ENCODE results near the gene PIKFYVE. TPM values are rescaled to one million over a fixed set of nuclear protein-coding genes. Genes with fewer than 3 reads are reported as not detected.

The PIKFYVE gene
- total RNA-seq, 4 donors from 2014 or later = 35.2 to 51.3 (median 41.7) TPM

GRCh38 chr2:208329485-208329884, 63.4 kb downstream of the PIKFYVE start:
- TF ChIP-seq POLR2A (IDR thresholded peaks at IDR 0.05) (no peak), CTCF (IDR thresholded peaks at IDR 0.05) (no peak)
- Histone ChIP-seq H3K27me3 (no peaks in the 10 kb centered on the region), H3K4me1 (no peaks in the 10 kb centered on the region), H3K36me3 (peaks cover 43 to 67% of the 10 kb centered on the region in 2 donors), H3K9me3 (no peaks in the 10 kb centered on the region), H3K4me3 (replicated peaks in 1 of 3) (no peak overlapping the region), H3K27ac (no peak overlapping the region)
- DNase-seq = no peak
- intact Hi-C loops (cut with DNase I) = no loop called here

- no peak overlapping the region for H3K27ac ChIP-seq
- no peaks in the 10 kb centered on the region for H3K27me3 ChIP-seq
- H3K9me3 ChIP-seq = no peaks in the 10 kb centered on the region
- H3K4me3 ChIP-seq (replicated peaks in 1 of 3) = no peak overlapping the region
- H3K36me3 ChIP-seq = peaks cover 34 to 59% of the 10 kb centered on the region in 2 donors
- no peak for DNase-seq
- no peak for TF ChIP-seq POLR2A (IDR thresholded peaks at IDR 0.05)
- TF ChIP-seq CTCF (IDR thresholded peaks at IDR 0.05) = no peak
- no peaks in the 10 kb centered on the region for H3K4me1 ChIP-seq
- intact Hi-C loops (cut with DNase I) = no loop called here
These were observed 68.2 kb downstream of the PIKFYVE start for GRCh38 chr2:208334230-208334629.

GRCh38 chr2:208346756-208347155, 80.7 kb downstream of the PIKFYVE start:
- peaks cover 16 to 31% of the 10 kb centered on the region in 2 donors for H3K36me3 ChIP-seq
- WGBS, 2 donors = 90 to 92% methylated on average over 4 of the region's 4 CpGs
- TF ChIP-seq POLR2A (IDR thresholded peaks at IDR 0.05) = no peak
- no peak for TF ChIP-seq CTCF (IDR thresholded peaks at IDR 0.05)
- no peaks in the 10 kb centered on the region for H3K9me3 ChIP-seq
- no peaks in the 10 kb centered on the region for H3K27me3 ChIP-seq
- H3K27ac ChIP-seq = no peak overlapping the region
- DNase-seq = no peak
- no peak overlapping the region for H3K4me3 ChIP-seq (replicated peaks in 1 of 3)
- intact Hi-C loops (cut with DNase I) = no loop called here
- H3K4me1 ChIP-seq = no peaks in the 10 kb centered on the region

GRCh38 chr2:208350610-208351009, 84.6 kb downstream of the PIKFYVE start:
- no peak overlapping the region for H3K27ac ChIP-seq
- WGBS, 2 donors = 93 to 96% methylated on average over 7 of the region's 7 CpGs
- H3K9me3 ChIP-seq = no peaks in the 10 kb centered on the region
- intact Hi-C loops (cut with DNase I) = no loop called here
- H3K4me3 ChIP-seq (replicated peaks in 1 of 3) = no peak overlapping the region
- TF ChIP-seq CTCF (IDR thresholded peaks at IDR 0.05) (no peak), POLR2A (IDR thresholded peaks at IDR 0.05) (no peak)
- H3K4me1 ChIP-seq = no peaks in the 10 kb centered on the region
- no peaks in the 10 kb centered on the region for H3K27me3 ChIP-seq
- DNase-seq = no peak
- peaks cover 11 to 43% of the 10 kb centered on the region in 2 donors for H3K36me3 ChIP-seq

- no peak overlapping the region for H3K4me3 ChIP-seq (replicated peaks in 1 of 3)
- peak overlapping the region in 1 of 3 donors; percentile 15 for H3K27ac ChIP-seq
- H3K9me3 ChIP-seq = no peaks in the 10 kb centered on the region
- no peak for DNase-seq
- H3K4me1 ChIP-seq = peaks cover 10 to 16% of the 10 kb centered on the region in 2 donors
- TF ChIP-seq POLR2A (IDR thresholded peaks at IDR 0.05) (no peak), CTCF (IDR thresholded peaks at IDR 0.05) (no peak)
- H3K36me3 ChIP-seq = peaks cover 2 to 36% of the 10 kb centered on the region in 2 donors
- 94 to 95% methylated on average over 5 of the region's 5 CpGs for WGBS, 2 donors
- no peaks in the 10 kb centered on the region for H3K27me3 ChIP-seq
- intact Hi-C loops (cut with DNase I) = no loop called here
These were observed 86.9 kb downstream of the PIKFYVE start for GRCh38 chr2:208352644-208353567.

Measured in thyroid gland (tissue), 4 donors.